Ovary (tissue), 3 donors: ENCODE results near the gene ZSWIM8.

Experiments
- EP300 ChIP-seq: sonication (generic); formaldehyde crosslinking; IDR thresholded peaks from one replicate; pipeline ENCODE4 v1.6.1; 2017; ENCODE audit warnings: antibody characterized with exemption
- POLR2A ChIP-seq: fragments of 450-650 bp; IDR thresholded peaks from one replicate; pipeline ENCODE4 v1.6.1; 2017; ENCODE audit warnings: antibody characterized with exemption, mild to moderate bottlenecking, moderate library complexity
- TF ChIP-seq, protein P1 (sequence below), 3 donors: fragments of 450-650 bp in 2 of 3; fragments of 200-600 bp in 1 of 3; IDR thresholded peaks; one replicate each; pipeline versions ENCODE4 v1.5.1 to v1.8.0; 2016 to 2022; ENCODE audit warnings: antibody characterized with exemption in 3 of 3, mild to moderate bottlenecking in 1 of 3
- donor health status: DM: no; HTN: no; CAD: no.

DNA sequence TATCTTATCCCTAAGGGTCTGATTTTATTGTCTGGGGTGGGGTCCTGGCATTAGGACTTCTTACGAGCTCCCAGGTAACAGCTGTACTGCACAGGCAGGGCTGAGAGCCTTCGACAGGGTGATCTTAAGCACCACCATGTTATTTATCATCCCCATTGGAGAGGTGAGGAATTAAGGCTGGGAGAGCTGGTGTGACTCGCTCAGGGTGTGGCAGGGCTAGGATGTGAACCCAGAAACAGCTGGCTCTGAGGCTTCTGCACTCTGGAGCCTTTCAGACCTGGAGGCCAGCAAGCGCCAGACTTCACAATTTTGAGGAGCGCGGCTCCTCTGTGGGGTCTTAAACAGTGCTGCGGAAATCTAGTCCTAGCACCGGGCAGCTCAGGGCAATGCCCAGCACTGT lies 53.4 kb downstream of the ZSWIM8 start:
- TF ChIP-seq POLR2A: no peak
- TF ChIP-seq, protein P1, sequence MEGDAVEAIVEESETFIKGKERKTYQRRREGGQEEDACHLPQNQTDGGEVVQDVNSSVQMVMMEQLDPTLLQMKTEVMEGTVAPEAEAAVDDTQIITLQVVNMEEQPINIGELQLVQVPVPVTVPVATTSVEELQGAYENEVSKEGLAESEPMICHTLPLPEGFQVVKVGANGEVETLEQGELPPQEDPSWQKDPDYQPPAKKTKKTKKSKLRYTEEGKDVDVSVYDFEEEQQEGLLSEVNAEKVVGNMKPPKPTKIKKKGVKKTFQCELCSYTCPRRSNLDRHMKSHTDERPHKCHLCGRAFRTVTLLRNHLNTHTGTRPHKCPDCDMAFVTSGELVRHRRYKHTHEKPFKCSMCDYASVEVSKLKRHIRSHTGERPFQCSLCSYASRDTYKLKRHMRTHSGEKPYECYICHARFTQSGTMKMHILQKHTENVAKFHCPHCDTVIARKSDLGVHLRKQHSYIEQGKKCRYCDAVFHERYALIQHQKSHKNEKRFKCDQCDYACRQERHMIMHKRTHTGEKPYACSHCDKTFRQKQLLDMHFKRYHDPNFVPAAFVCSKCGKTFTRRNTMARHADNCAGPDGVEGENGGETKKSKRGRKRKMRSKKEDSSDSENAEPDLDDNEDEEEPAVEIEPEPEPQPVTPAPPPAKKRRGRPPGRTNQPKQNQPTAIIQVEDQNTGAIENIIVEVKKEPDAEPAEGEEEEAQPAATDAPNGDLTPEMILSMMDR (IDR thresholded peaks at IDR 0.05): no peak
- no peak for TF ChIP-seq EP300
